ENCODE data around the gene POTEE.
"Not testable (repeated sequence)": the region's sequence is repeated elsewhere in the genome, so short reads cannot be mapped to it uniquely, and the experiment has no call there.

GRCh38 chr2:131209030-131209772 lies at the start of gene POTEE:
- TF ChIP-seq CTCF (optimal IDR thresholded peaks at IDR 0.05 in 1 of 3, IDR thresholded peaks at IDR 0.05 in 1 of 3, conservative IDR thresholded peaks at IDR 0.05 in 1 of 3; ENCODE audit: extremely low read depth in 1 of 3, insufficient read depth in 2 of 3, low read length in 3 of 3); EZH2 (IDR thresholded peaks at IDR 0.05; ENCODE audit: low read length): not testable (repeated sequence)

All from keratinocyte (primary cell).